ENCODE data around the gene FZD4.
"Not testable (repeated sequence)": the region's sequence is repeated elsewhere in the genome, so short reads cannot be mapped to it uniquely, and the experiment has no call there.

The FZD4 gene

DNA sequence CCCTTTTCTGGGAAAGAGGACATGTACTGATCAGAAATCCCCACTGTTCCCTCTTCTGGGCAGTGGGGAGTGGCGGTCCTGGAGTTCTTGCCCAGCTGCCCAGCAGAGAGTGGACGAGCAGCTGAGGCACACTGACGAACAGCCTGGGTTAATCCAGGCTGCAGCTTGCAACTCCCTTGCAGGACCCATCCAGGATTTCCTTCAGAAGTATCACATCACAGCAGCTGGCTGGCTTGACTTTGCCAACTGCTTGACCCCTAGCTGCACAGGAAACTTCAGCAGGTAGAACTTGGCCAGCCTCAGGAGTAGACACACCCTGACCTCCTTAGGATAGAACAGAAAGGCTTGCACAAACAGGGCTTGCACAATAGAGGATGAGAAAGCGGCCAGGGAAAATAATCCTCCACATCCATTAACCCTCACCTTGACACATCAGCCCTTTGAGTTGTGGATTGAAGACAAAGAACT, 27.9 kb upstream of the FZD4 start:
- DNase-seq: no peak
- no peaks in the 10 kb centered on the region for H3K36me3 Mint-ChIP-seq (ENCODE audit: low read depth)
- no peaks in the 10 kb centered on the region for H3K4me1 Mint-ChIP-seq
- no peak overlapping the region for H3K27ac Mint-ChIP-seq
- no peaks in the 10 kb centered on the region for H3K27me3 Mint-ChIP-seq
- H3K9me3 Mint-ChIP-seq: no peaks in the 10 kb centered on the region
- ATAC-seq: no peak
- no peak overlapping the region for H3K4me3 Mint-ChIP-seq

DNA sequence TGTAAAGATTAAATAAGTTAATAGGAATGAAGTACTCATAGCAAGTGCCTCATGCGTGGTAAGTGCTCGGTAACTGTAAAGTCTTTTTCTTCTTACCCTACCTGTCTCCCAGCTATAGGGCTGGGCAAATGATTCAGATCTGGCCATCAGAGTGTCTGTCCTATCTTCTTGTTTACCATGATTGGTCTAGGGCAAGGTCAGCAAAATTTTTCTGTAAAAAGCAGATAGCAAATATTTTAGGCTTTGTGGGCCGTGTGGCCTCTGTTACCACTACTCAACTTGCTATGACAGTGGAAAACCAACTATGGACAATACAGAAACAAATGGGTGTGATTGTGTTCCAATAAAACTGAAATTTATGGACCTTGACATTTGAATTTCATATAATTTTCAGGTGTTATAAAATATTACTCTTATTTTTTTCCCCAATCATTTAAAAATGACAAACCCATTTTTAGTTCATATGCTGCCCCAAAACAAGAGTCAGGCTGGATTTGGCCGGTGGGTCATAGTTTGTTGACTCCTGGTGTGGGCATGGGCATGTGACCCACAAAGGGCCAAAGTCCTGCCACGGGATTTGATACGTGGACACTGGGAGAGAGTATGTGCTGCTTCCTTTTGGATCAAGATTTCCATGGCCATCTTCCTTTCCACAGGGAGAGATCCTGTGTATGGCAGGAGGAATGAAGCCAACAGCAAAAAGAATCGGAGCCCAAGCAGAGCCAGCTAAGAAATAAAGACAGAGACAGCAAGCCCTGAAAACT, 26.8 kb upstream of the FZD4 start:
- Mint-ChIP-seq H3K9me3 (no peaks in the 10 kb centered on the region), H3K27me3 (no peaks in the 10 kb centered on the region), H3K27ac (no peak overlapping the region), H3K4me3 (no peak overlapping the region), H3K36me3 (ENCODE audit: low read depth) (no peaks in the 10 kb centered on the region), H3K4me1 (no peaks in the 10 kb centered on the region)
- ATAC-seq: no peak
- DNase-seq: no peak

DNA sequence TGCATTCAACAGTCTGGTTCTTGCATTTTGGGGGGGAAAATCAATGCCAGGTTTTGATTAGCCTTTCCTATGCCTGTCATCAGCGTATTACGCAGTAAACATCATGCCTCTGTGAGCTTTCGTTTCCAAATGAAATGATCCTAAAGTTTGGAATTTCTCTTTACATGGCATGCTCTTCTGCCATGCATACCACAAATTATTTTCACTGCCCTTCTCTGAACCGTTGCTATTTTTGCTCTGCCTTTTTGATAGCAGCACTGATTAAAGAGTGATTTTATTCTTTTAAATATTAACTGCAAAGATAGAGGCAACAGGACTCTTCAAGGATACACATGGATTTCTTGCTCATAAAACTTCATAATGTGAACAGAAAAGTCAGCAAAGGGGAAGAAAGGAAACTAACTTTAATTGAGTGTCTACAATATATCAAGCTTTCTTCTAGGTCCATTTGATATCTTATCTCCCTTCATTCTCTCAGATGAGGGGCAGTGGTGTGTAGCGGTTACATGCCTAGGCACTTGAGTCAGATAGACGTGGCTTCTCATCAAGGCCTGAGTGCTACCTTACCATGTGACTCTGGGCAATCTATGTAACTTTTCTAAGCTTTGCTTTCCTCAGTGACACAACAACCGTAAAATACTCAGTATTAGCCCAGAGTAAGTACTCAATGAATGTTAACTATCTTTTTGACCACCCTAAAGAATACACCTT, 25.0 kb upstream of the FZD4 start:
- Mint-ChIP-seq H3K27me3 (no peaks in the 10 kb centered on the region), H3K9me3 (no peaks in the 10 kb centered on the region), H3K4me3 (no peak overlapping the region), H3K36me3 (ENCODE audit: low read depth) (no peaks in the 10 kb centered on the region), H3K4me1 (no peaks in the 10 kb centered on the region), H3K27ac (no peak overlapping the region)
- DNase-seq: no peak
- ATAC-seq: no peak

DNA sequence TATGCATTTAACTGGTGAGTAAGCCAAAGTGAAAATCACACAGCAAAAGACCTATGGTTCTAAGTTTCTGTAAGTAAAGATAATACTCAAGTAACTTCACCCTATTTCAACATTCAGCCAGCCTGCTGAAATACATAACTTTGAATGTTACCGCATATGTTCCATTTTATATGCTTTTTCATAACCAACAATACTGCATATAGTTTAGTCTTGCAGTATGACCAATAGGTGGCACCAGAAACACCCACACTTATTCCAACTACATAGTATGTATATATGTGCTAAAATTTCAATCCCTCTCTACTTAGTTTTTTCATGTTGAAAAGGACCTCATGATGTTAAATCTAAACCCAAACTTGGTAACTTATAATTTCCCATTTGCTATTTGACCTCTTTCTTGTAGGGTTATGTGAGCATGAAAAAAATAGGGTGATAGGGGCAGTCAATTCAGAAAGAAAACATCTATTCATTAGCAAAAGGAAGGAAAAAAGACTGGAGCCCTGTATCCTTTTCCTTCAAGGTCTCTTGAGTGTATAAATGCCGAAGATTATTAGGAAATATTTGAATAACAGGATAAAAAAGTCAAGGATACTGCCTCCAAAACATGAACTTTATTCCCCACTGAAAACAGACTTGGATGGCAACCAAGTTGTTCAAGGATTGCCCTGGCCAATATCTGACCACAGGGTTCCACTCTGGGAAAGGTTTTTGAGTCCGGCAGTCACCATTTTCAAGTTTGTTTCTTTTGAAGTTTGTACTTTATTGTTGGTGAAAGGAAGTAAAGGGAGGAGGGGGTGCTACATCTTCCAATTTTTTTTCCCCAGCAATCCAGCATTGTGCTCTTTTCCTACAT, 23.8 kb upstream of the FZD4 start:
- no peak overlapping the region for H3K27ac Mint-ChIP-seq
- H3K4me3 Mint-ChIP-seq: no peak overlapping the region
- H3K4me1 Mint-ChIP-seq: no peaks in the 10 kb centered on the region
- ATAC-seq (peak; percentile 72), DNase-seq (no peak)
- no peaks in the 10 kb centered on the region for H3K36me3 Mint-ChIP-seq (ENCODE audit: low read depth)
- H3K27me3 Mint-ChIP-seq: no peaks in the 10 kb centered on the region
- H3K9me3 Mint-ChIP-seq: no peaks in the 10 kb centered on the region

DNA sequence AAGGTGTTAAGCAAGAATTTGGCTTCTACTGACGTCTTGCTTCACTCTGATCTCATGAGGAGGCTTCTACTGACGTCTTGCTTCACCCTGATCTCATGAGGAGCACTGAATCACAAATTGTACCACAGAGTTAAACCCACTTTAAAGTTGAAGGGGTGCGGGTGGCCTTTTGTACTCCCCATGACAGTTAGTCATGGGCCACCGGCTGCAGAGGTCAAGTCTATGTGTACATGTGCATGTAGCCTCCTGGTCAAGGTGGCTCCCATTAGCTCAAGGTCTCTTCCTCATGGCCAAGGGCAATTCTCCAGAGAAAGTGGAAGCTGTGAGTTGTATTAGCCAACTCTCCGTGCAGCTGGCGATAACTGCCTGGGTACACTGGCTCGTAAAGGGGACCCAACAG, 23.1 kb upstream of the FZD4 start:
- no peaks in the 10 kb centered on the region for H3K36me3 Mint-ChIP-seq (ENCODE audit: low read depth)
- no peak overlapping the region for H3K4me3 Mint-ChIP-seq
- ATAC-seq: no peak
- peaks cover 6% of the 10 kb centered on the region for H3K9me3 Mint-ChIP-seq
- no peak overlapping the region for H3K27ac Mint-ChIP-seq
- H3K27me3 Mint-ChIP-seq: no peaks in the 10 kb centered on the region
- H3K4me1 Mint-ChIP-seq: no peaks in the 10 kb centered on the region
- DNase-seq: no peak

DNA sequence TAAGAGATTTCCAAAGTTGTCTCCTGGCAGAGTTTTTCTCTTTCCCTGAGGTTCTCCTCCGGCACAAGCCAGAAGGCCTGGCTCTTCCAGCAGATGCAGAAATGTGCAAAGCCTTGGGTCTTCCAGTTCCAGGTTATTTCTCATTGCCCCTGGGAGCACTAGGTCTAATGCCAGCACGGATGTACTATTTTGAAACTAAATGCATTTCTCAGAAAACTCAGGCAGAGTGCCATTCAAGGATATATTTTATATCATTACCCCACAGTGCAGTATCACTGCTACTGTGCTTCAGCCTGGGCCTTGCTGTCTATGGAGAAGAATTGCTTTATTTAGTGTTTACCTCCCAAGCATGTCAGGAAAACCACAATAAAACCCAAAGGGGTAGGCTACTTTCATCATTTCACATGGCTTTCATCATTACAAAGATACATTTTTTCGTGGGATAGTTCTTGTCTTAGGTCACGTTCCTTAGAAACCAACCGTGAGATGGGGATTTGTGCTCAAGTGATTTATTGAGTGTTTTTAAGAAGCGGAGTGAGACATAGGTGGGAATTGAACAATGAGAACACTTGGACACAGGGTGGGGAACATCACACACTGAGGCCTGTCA, 22.4 kb upstream of the FZD4 start:
- peaks cover 10% of the 10 kb centered on the region for H3K9me3 Mint-ChIP-seq

DNA sequence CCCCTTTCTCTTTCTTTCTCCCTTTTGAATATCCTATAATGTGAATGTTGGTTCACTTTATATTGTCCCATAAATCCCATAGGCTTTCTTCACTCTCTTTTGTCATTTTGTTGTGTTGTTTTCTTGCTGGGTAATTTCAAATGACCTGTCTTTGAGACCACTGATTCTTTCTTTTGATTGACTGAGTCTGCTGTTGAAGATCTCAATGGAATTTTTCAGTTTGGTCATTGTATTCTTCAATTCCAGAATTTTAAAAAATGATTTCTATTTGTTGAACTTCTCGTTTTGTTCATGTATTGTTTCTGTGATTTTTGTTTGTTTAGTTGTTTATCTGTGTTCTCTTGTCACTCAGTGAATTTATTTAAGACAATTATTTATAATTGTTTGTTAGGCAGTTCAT, 17.5 kb upstream of the FZD4 start:
- no peak overlapping the region for H3K27ac Mint-ChIP-seq
- H3K36me3 Mint-ChIP-seq (ENCODE audit: low read depth): no peaks in the 10 kb centered on the region
- H3K4me3 Mint-ChIP-seq: no peak overlapping the region
- ATAC-seq: no peak
- H3K9me3 Mint-ChIP-seq: peaks cover 11% of the 10 kb centered on the region
- peaks cover 8% of the 10 kb centered on the region for H3K27me3 Mint-ChIP-seq
- no peaks in the 10 kb centered on the region for H3K4me1 Mint-ChIP-seq
- no peak for DNase-seq

More for the DNA sequence above, 22.4 kb upstream of the FZD4 start:
- ATAC-seq (no peak), DNase-seq (no peak)
- Mint-ChIP-seq H3K27ac (no peak overlapping the region), H3K4me3 (no peak overlapping the region), H3K4me1 (no peaks in the 10 kb centered on the region), H3K27me3 (no peaks in the 10 kb centered on the region), H3K36me3 (ENCODE audit: low read depth) (no peaks in the 10 kb centered on the region)

DNA sequence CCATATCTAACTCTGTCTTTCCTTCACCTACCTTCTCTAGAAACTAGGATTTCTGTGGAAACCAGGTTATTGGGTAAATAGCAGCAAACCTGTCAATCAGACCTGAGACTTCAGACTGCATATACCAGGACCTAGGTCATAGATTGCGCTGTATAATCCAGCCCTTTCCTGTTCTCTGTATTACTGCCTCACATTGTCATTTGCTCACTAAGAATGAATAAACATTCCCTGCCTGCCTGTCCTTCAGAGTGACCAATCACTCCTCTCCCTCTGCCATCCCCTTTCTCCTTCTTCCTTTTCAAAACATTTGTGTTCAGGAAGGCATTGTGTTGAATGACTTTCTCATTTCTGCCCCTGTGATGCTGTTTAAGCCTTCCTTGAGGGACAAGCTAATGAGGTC, 14.1 kb upstream of the FZD4 start:
- peaks cover 11% of the 10 kb centered on the region for H3K9me3 Mint-ChIP-seq
- no peak overlapping the region for H3K27ac Mint-ChIP-seq
- H3K4me3 Mint-ChIP-seq: no peak overlapping the region
- H3K36me3 Mint-ChIP-seq (ENCODE audit: low read depth): no peaks in the 10 kb centered on the region
- H3K4me1 Mint-ChIP-seq: no peaks in the 10 kb centered on the region
- peaks cover 24% of the 10 kb centered on the region for H3K27me3 Mint-ChIP-seq
- no peak for ATAC-seq
- DNase-seq: no peak

DNA sequence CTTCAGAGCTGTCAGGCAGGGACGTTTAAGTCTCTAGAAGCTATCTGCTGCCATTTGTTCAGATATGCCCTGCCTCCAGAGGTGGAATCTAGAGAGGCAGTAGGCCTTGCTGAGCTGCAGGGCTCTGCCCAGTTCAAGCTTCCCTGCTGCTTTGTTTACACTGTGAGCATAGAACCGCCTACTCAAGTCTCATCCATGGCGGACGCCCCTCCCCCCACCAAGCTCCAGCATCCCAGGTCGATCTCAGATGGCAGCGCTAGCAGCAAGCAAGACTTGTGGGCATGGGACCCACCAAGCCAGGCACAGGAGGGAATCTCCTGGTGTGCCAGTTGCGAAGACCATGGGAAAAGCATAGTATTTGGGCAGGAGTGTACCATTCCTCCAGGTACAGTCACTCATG, 12.4 kb upstream of the FZD4 start:
- DNase-seq; ATAC-seq; H3K36me3 Mint-ChIP-seq (ENCODE audit: low read depth); H3K4me3 Mint-ChIP-seq; H3K27ac Mint-ChIP-seq; H3K4me1 Mint-ChIP-seq; H3K9me3 Mint-ChIP-seq: not testable (repeated sequence)
- H3K27me3 Mint-ChIP-seq: peaks cover 36% of the 10 kb centered on the region

DNA sequence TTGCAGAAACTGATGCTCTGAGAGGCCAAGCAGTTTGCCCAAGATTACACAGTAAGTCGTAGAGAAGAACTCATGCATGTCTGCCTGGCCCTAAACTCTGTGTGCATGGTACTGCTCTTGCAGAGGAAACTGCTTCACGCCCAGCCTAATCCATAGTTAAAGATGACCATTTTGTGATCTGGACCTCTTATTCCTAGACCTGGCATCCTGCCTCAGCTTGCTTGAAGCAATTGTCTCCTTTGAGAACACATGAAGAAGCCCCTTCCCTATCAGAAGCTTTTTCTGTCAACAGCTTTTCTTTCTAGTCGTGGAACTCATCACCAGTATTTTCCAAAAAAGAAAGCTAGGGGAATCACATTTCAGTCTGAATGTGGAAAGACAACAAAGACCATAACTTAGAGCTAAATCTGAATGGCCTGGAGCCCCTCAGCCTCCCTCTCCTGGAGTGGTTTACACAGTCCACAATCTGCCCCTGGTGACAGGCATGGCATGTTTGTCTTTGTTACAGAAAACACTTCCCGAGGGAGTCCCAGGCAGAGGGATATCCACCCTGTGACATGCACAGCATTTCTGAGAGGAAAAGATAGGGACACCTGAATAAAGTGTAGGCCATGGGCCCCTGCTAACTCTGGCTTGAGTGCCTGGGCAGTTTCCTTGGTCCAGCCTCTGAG, 2.9 kb upstream of the FZD4 start:
- H3K27ac Mint-ChIP-seq: no peak overlapping the region
- H3K36me3 Mint-ChIP-seq (ENCODE audit: low read depth): no peaks in the 10 kb centered on the region
- peaks cover 8% of the 10 kb centered on the region for H3K4me1 Mint-ChIP-seq
- H3K4me3 Mint-ChIP-seq: no peak overlapping the region
- H3K27me3 Mint-ChIP-seq: peaks cover 54% of the 10 kb centered on the region
- ATAC-seq (no peak), DNase-seq (no peak)
- H3K9me3 Mint-ChIP-seq: no peaks in the 10 kb centered on the region

DNA sequence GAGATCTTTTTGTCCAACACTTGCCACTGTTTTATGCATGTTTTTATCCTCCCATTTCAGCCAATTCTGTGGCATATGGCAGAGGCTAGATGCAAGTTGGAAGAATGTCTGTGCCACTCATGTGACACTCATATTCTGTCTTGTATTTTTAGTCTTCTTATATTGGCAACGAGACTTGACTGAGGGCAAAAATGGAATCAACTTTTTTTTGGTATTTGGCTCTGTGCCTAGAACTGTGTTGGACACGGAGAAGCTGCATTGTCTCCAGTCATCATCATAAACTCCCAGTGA, 1.7 kb upstream of the FZD4 start:
- Mint-ChIP-seq H3K4me3 (peak overlapping the region; percentile 82), H3K27ac (no peak overlapping the region), H3K4me1 (peaks cover 8% of the 10 kb centered on the region), H3K9me3 (no peaks in the 10 kb centered on the region), H3K27me3 (peaks cover 54% of the 10 kb centered on the region), H3K36me3 (ENCODE audit: low read depth) (no peaks in the 10 kb centered on the region)
- ATAC-seq (no peak), DNase-seq (no peak)

DNA sequence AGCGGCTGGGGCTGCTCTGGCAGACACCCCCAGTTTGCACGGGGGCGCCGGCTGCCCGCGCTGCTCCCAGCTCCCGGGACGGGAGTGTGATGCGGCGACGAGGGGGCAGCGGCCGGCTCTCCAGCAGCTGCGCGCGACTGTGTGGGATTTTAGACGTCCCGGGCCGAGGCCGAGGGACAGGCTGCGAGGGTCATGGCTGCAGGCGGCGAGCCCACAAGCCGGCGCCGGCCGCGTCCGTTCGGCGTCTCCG, 159 bp downstream of the FZD4 start:
- Mint-ChIP-seq H3K4me1 (peaks cover 8% of the 10 kb centered on the region), H3K27me3 (peaks cover 54% of the 10 kb centered on the region), H3K27ac (no peak overlapping the region), H3K36me3 (ENCODE audit: low read depth) (no peaks in the 10 kb centered on the region), H3K4me3 (no peak overlapping the region), H3K9me3 (no peaks in the 10 kb centered on the region)
- ATAC-seq: no peak
- no peak for DNase-seq

DNA sequence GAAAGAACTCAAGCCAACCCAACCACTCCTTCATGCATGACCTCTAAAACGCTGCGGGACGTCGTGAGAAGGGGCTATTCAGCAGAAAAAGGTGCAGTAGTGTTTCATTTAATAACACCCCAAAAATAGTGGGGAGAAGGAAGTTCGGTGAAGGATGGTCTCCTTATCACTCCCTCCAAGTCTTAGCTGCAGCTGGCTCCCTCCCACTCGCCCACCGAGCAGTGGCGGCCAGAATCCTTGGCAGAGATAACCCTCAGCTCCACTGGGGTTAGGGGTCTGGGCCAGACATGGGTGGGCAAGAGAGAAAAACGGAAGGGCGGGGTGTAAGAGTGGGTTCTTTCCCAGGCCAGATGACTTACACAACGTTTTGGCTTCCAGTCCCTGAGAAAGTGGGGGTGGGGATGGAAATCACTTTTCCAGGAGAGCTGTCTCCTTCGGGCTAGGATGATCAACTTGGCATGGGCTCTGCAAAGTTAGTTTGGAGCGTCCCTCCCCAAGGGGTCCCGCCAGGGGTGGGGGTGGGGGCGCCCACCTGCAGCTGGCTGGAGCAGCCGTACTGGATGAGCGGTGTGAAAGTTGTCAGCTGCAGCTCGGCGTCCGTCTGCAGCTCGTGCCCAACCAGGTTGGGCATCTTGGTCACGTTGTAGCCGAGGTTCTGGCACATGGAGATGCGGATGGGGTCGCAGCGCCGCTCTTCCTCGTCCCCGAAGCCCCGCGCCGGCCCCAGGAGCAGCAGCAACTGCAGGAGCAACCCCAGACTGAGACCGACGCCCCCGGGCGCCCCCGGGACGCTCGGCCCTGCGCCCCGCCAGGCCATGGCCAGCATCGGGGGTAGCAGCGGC, 705 bp downstream of the FZD4 start:
- Mint-ChIP-seq H3K36me3 (ENCODE audit: low read depth) (no peaks in the 10 kb centered on the region), H3K4me3 (peak overlapping the region; percentile 62), H3K27ac (no peak overlapping the region), H3K4me1 (peaks cover 8% of the 10 kb centered on the region), H3K27me3 (peaks cover 52% of the 10 kb centered on the region), H3K9me3 (no peaks in the 10 kb centered on the region)
- DNase-seq: no peak
- peak; percentile 4 for ATAC-seq

All from activated naive CD8-positive, alpha-beta T cell treated with anti-CD3 and anti-CD28 coated beads, Interleukin-2, amount 50 U/mL, for 24 hours (primary cell).